Smooth muscle cell (in vitro differentiated cells): ENCODE results near the gene CPED1. TPM values are rescaled to one million over a fixed set of nuclear protein-coding genes. Genes with fewer than 3 reads are reported as not detected.
"Not testable (repeated sequence)": the region's sequence is repeated elsewhere in the genome, so short reads cannot be mapped to it uniquely, and the experiment has no call there.

Experiments used
- DNase-seq: peaks from one replicate; lab custom pipeline; 2025; ENCODE audit not compliant: unreplicated experiment; lab: John Stamatoyannopoulos, UW
- H2AFZ ChIP-seq: fragments of 200-600 bp; sonication (generic); 2 replicates; pipeline ENCODE4 v1.6.0; 2016; ENCODE audit warnings: antibody characterized with exemption, low read depth, mild to moderate bottlenecking
- H3F3A ChIP-seq: fragments of 200-600 bp; sonication (generic); 2 replicates; pipeline ENCODE4 v1.6.0; 2017; ENCODE audit warnings: antibody characterized with exemption, low read depth
- H3K27ac ChIP-seq: fragments of 200-600 bp; sonication (generic); 2 replicates; pipeline ENCODE4 v1.5.1; 2016; ENCODE audit warnings: low read depth, mild to moderate bottlenecking
- H3K27me3 ChIP-seq: fragments of 200-600 bp; sonication (generic); 2 replicates; pipeline ENCODE4 v1.6.1; 2016; ENCODE audit warnings: low read depth, mild to moderate bottlenecking
- H3K36me3 ChIP-seq: fragments of 200-600 bp; sonication (generic); 2 replicates; pipeline ENCODE4 v1.5.1; 2016; ENCODE audit warnings: low read depth
- H3K4me1 ChIP-seq: fragments of 200-600 bp; sonication (generic); 2 replicates; pipeline ENCODE4 v1.5.1; 2016; ENCODE audit warnings: low read depth
- H3K4me2 ChIP-seq: fragments of 200-600 bp; sonication (generic); 2 replicates; pipeline ENCODE4 v1.6.0; 2016; ENCODE audit warnings: mild to moderate bottlenecking
- H3K4me3 ChIP-seq: fragments of 200-600 bp; sonication (generic); 2 replicates; pipeline ENCODE4 v1.5.1; 2016; ENCODE audit warnings: mild to moderate bottlenecking
- H3K79me2 ChIP-seq: fragments of 200-600 bp; sonication (generic); 2 replicates; pipeline ENCODE4 v1.6.0; 2016; ENCODE audit warnings: low read depth, mild to moderate bottlenecking
- H3K9ac ChIP-seq: fragments of 200-600 bp; sonication (generic); 2 replicates; pipeline ENCODE4 v1.6.0; 2016; ENCODE audit warnings: low read depth
- H3K9me3 ChIP-seq: fragments of 200-600 bp; sonication (generic); replicated peaks from 2 replicates; pipeline ENCODE4 v1.5.1; 2016; ENCODE audit warnings: low read depth
- H4K20me1 ChIP-seq: fragments of 200-600 bp; sonication (generic); 2 replicates; pipeline ENCODE4 v1.6.0; 2016; ENCODE audit warnings: low read depth
- CTCF ChIP-seq: fragments of 200-600 bp; sonication (generic); IDR thresholded peaks from 2 replicates; pipeline ENCODE4 v1.5.1; 2017; ENCODE audit warnings: borderline replicate concordance, mild to moderate bottlenecking, antibody characterized with exemption; ENCODE audit not compliant: insufficient read depth, poor library complexity, severe bottlenecking
- WGBS: methylation state at CpG from one replicate; pipeline ENCODE4 v1.1.7; 2016; ENCODE audit warnings: low lambda C conversion rate; 5-methylcytosine and 5-hydroxymethylcytosine counted together
- polyA plus RNA-seq: library from polyadenylated mRNA; unstranded; fragments of >200 nt; fragmentation: Nextera tagmentation; extraction: Ambion mirVana; gene quantifications from 2 replicates; pipeline ENCODE4 v1.2.1, GENCODE V29; 2016
- total RNA-seq: library from RNA; depleted of rRNA; stranded (reverse); fragments of >200 nt; gene quantifications from 2 replicates; pipeline ENCODE4 v1.2.3, GENCODE V29; 2014

CPED1 gene
- total and polyA plus RNA-seq, 2 experiments from 2014 or later: 9.5 to 12.9 TPM

GRCh38 chr7:121002757-121003200 is 14.3 kb downstream of the CPED1 start:
- DNase-seq: no peak
- peaks cover 15% of the 10 kb centered on the region for H3F3A ChIP-seq
- H3K9me3 ChIP-seq: no peaks in the 10 kb centered on the region
- peak overlapping the region; percentile 94 for H3K27ac ChIP-seq
- peak overlapping the region; percentile 75 for H3K9ac ChIP-seq
- H4K20me1 ChIP-seq: no peaks in the 10 kb centered on the region
- no peaks in the 10 kb centered on the region for H3K27me3 ChIP-seq
- peaks cover 23% of the 10 kb centered on the region for H3K79me2 ChIP-seq
- H3K36me3 ChIP-seq: no peaks in the 10 kb centered on the region
- H3K4me1 ChIP-seq: peaks cover 41% of the 10 kb centered on the region
- peak overlapping the region; percentile 69 for H3K4me2 ChIP-seq
- H3K4me3 ChIP-seq: no peak overlapping the region
- 53% methylated on average over 5 of the region's 5 CpGs for WGBS
- peak overlapping the region; percentile 45 for H2AFZ ChIP-seq
- TF ChIP-seq CTCF: no peak

- Histone ChIP-seq H4K20me1 (no peaks in the 10 kb centered on the region), H3K27me3 (no peaks in the 10 kb centered on the region), H3K9me3 (no peaks in the 10 kb centered on the region), H3K79me2 (peaks cover 18% of the 10 kb centered on the region), H3K36me3 (no peaks in the 10 kb centered on the region), H3K27ac (no peak overlapping the region), H3K4me1 (peaks cover 34% of the 10 kb centered on the region), H3K4me2 (no peak overlapping the region), H3K4me3 (no peak overlapping the region), H2AFZ (no peak overlapping the region), H3K9ac (no peak overlapping the region), H3F3A (peaks cover 18% of the 10 kb centered on the region)
- TF ChIP-seq CTCF: no peak
- DNase-seq: no peak
- WGBS: 96% methylated on average over 5 of the region's 5 CpGs
Observed at GRCh38 chr7:121003986-121004685, 15.6 kb downstream of the CPED1 start.

GRCh38 chr7:121005058-121005457 is 16.5 kb downstream of the CPED1 start:
- not testable (repeated sequence) for H3K9ac ChIP-seq, H4K20me1 ChIP-seq, H3K9me3 ChIP-seq, H3K4me2 ChIP-seq, H3K36me3 ChIP-seq, H2AFZ ChIP-seq, DNase-seq, H3K27ac ChIP-seq, H3K4me3 ChIP-seq, H3K27me3 ChIP-seq
- peaks cover 18% of the 10 kb centered on the region for H3F3A ChIP-seq
- 98% methylated on average over 4 of the region's 4 CpGs for WGBS
- peaks cover 21% of the 10 kb centered on the region for H3K79me2 ChIP-seq
- peaks cover 33% of the 10 kb centered on the region for H3K4me1 ChIP-seq

GRCh38 chr7:121005996-121006584 is 17.6 kb downstream of the CPED1 start:
- no peak for DNase-seq
- Histone ChIP-seq H4K20me1 (no peaks in the 10 kb centered on the region), H3F3A (peaks cover 18% of the 10 kb centered on the region), H3K9ac (peak overlapping the region; percentile 36), H3K27ac (peak overlapping the region; percentile 82), H3K9me3 (no peaks in the 10 kb centered on the region), H3K27me3 (no peaks in the 10 kb centered on the region), H2AFZ (peak overlapping the region; percentile 56), H3K36me3 (no peaks in the 10 kb centered on the region), H3K4me3 (peak overlapping the region; percentile 14), H3K4me1 (peaks cover 26% of the 10 kb centered on the region), H3K4me2 (peak overlapping the region; percentile 82), H3K79me2 (peaks cover 25% of the 10 kb centered on the region)
- WGBS: 31% methylated on average over 4 of the region's 4 CpGs
- TF ChIP-seq CTCF: no peak
